ENCODE data around the gene RAB37.

RAB37 gene

DNA sequence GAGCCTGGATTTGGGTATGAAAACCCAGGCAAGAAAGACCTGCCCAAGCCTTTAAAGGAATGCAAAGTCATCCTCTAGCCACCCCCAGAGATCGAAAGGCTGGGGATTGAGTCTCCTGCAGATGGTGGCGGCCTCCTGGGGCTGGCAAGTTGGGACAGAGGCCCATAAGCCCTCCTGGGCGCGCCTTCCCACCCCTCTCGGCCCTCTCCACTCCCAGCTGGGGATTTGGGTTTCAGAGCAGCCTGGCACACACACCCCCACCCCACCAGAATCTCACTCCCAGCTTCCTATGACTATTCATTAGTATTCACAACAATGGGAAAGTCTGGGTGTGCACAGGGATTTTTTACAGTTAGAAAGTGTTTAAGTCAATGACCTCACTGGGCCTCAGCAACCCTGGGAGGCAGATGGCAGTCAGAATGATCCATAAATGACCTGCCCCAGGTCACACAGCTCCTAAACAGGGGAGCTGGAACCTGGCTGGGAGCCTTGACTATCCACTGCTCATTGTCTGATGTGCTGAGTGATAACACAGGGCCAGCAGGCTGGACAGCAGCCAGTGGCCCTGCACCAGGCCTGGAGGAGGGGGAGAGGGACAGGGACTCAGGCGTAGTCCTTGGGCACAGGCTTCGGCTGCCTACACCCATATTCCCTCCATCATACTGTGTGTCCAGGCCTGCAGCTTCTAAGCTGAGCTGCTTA lies 23.5 kb downstream of the RAB37 start:
- DNase-seq (ENCODE audit: low spot score) = peak; percentile 60

DNA sequence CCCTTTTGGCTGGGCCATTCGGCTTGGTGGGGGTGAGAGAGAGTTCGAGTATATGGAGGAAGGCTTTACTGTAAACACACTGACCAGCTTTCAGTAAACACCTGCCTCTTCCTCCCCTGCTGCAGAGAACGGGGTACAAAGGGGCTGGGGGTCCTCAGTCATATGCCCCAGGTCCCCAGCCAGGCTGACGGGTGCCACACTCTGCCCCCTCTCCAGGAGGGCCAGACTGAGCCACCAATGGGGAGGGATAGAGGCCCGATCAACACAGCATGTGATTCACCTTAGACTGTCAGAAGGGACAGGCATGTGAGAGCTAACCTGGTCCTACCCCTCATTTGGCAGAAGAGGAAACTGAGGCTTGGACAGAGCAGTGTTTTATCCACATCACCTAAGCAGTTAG lies 24.4 kb downstream of the RAB37 start:
- DNase-seq (ENCODE audit: low spot score) = no peak

DNA sequence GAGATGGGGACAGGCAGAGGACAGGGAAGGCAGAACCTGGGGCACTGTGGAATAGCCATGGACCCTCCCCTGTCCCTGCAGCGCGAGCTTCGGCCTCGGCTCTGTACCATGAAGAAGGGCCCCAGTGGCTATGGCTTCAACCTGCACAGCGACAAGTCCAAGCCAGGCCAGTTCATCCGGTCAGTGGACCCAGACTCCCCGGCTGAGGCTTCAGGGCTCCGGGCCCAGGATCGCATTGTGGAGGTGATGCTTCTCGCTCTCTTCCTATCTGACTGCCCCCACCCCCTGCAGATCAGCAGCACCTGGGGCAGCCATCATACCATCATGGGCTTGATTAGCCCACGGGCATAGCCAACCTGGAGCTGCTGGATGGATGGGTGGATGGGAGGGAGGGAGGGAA lies 24.9 kb downstream of the RAB37 start:
- no peak for DNase-seq (ENCODE audit: low spot score)

DNA sequence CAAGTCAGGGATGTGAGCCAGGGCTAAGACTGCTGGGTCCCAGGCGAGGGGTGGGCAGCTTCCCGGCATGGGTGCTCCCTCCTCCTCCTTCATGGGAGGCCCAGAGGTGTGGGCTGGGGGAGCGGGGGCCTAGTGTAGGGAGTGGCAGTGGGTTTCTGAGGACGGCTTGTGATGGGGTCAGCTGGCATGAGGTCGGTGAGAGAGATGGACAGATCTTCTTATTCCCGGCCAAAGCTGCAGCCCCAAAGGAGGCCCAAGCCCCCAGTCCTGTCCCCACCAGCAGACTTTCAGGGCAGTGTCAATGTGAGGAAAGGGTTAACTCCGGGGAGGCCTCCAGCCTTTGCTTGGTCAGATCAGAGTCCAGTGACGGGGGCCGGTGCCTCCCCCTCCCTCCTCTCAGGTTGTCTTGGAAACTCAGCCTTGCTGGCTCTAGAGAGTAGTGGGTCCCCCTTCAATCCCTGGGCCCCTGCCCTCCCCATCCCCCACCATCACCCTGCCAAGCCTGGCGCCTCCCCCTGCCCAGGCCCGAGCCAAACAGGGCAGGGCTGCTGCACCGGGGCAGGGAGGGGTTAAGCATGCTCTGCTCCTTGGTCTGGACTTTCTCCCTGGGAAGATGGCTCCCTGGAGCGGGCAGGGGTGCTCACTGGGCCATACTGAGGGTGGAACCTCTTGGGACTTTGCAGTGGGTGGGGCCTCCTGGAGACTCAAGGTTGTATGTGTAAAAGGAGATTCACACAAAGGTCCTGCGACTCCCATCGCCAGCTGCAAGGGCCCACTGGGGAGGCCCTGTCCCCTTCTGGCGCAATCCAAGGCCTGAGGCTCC lies 26.7 kb downstream of the RAB37 start:
- DNase-seq (ENCODE audit: low spot score) = peak; percentile 79

DNA sequence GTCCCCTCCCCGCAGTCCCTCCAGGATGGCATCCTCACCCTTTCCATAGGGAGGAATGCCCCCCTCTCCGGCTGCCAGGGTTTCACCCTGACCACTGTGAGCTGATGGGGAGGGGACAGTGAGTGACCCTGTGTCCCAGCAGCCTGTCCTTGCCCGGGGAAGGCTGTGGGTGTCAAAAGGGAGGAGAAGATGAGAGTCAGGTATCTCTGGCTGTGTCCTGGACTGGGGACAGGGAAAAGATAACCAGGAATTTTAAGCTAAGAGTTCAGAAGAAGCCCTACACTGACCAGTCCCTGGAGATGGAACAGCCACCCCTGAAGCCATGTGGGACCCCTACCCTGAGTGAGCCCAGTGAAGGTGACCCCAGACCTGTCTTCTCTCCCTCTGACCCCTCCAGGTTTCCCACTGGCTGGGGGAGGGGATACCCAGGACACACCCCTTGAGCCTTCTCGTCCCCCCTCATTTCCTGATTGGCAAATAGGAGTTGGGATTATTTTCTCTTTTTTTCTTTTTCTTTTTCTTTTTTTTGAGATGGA lies 27.8 kb downstream of the RAB37 start:
- DNase-seq (ENCODE audit: low spot score) = no peak

DNA sequence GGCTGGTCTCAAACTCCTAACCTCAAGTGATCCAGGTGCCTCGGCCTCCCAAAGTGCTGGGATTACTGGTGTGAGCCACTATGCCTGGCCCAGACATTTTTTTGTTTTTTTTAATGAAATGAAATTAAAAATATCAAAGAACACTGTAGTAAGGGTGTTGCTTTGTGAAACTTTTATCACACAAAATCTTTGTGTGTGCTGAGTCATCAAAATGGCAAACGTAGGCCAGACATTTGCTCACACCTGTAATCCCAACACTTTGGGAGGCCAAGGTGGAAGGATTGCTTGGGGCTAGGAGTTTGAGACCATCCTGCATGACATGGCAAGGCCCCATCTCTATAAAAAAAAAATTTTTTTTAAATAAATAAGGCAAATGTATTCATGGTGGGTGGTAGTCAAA lies 29.4 kb downstream of the RAB37 start:
- no peak for DNase-seq (ENCODE audit: low spot score)

DNA sequence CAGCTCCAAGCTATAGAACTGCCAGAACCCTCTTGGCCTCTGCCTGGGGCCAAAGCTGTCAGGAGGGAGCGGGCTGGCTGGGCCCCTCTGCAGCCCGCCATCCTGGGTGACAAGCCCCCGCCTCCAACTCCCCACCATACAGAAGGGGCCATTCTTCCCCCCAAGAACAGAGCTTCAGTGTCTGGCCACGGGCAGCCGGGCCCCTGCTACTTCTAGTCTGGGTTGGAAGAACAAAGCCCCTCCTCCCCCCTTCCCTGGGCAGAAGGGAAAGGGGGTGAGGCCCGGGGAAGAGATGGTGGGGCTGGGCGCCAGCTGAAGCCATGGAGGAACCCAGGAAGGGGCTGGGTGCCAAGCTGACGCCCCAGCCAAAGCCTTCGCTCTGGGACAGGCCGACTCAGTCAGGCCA lies 30.1 kb downstream of the RAB37 start:
- no peak for DNase-seq (ENCODE audit: low spot score)

DNA sequence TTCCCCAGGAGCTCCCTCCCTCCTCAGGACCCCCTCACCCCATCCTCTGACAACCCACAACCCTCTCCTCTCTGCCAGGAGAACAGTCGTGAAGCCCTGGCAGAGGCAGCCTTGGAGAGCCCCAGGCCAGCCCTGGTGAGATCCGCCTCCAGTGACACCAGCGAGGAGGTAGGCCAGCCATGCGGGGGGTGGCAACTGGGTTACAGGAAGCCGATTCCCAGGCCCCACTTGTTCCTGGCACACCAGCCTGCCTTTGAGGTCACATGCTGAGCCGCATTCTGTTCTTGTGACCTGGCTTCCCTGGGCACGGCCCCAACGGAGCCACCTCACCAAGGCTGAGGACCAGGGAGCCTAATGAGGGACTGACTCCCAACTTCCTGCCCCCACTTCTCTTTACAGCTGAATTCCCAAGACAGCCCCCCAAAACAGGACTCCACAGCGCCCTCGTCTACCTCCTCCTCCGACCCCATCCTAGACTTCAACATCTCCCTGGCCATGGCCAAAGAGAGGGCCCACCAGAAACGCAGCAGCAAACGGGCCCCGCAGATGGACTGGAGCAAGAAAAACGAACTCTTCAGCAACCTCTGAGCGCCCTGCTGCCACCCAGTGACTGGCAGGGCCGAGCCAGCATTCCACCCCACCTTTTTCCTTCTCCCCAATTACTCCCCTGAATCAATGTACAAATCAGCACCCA lies 31.2 kb downstream of the RAB37 start:
- DNase-seq (ENCODE audit: low spot score) = no peak

DNA sequence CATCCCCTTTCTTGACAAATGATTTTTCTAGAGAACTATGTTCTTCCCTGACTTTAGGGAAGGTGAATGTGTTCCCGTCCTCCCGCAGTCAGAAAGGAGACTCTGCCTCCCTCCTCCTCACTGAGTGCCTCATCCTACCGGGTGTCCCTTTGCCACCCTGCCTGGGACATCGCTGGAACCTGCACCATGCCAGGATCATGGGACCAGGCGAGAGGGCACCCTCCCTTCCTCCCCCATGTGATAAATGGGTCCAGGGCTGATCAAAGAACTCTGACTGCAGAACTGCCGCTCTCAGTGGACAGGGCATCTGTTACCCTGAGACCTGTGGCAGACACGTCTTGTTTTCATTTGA lies 31.7 kb downstream of the RAB37 start:
- no peak for DNase-seq (ENCODE audit: low spot score)

DNA sequence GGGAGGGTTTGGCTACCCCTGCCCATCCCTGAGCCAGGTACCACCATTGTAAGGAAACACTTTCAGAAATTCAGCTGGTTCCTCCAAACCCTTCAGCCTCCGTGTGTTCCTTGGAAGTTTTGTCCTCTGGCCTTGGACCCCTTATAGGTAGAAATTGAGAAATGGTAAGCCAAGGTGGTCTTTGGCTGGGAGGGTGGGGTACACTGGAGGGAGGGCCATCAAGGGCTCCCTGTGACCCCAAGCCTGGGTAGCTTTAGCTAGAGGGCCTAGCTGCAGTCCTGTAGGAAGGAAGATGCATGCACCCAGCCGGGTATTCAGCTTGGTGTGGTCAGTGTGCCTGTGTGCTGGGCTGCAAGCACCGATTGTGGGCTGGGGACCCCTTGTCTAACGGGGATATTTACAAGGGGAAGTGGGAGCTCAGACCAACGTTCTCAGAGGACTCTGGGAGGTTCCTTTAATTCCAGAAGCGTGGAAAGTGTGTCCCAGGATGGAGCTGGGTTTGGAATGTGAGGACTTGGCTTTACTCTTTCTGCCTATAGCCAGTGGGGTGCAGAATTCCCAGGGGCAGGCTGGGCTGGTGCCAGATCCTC lies 32.3 kb downstream of the RAB37 start:
- no peak for DNase-seq (ENCODE audit: low spot score)

DNA sequence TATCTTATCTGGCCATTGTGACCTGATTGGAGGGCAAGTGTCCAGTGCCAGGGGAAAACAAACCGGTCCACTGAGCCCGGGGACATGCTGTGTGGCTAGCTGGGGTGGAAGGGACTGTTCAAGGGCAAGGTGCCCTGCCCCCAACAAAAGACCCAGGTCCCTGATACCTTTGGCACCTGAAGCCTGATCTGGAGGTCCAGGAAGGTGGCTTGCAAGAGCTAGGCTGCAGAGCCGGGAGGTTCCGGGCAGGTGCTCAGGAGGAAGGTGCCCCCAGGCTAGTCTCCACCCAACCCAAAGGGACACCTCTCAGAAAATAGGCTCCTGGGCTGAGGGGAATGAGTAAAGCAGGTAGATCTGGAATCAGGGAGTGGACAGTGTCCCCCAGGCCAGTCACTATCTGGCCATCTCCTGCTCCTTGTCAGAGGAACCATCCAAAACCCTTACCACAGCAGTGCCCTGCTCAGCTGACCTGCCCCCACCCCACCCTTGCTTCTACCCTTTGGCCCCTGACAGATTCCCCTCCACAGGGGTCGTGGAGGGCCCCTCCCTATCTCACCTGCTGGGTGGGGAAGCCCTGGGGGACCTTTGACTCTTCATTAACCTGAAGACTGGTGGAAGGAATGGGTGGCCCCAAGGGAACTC lies 32.9 kb downstream of the RAB37 start:
- DNase-seq (ENCODE audit: low spot score) = no peak

DNA sequence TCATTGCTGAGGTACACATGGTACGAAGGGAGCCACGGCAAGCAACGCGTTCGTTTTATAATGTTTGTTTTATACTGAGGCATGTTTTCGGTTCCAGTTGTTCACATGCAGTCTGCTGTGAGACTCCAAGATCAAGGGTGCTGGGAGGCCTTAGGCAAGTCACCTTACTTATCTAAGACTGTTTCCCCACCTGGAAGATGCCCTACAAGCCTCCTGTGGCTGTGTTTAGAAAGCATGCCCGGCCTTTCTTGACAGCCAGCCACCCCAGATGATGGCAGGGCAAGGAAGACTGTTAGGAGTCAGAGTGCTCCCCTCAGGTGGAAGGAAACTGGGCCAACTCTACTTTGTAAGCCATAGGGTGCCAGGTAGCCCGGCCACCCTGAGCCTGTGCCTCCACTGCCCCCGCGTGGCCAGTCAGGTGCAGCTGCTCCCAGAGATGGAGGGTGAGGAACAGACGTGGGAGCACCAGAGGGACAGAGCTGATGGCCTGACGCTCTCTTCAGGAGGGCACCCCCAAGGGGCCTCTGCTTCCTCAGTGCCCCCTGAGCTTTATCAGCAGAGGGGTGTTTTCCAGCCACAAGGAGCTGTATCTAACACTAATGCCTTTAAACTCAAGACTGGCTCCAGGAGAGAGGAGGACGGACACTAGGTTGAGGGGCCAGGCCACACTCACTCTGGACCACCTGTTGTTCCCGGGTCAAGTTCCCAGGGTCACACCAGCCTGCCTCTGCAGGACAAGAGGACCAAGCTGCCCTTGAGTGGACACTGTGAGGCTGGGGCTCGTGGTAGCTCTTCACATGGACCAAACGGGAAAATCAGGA lies 33.7 kb downstream of the RAB37 start:
- peak; percentile 63 for DNase-seq (ENCODE audit: low spot score)

DNA sequence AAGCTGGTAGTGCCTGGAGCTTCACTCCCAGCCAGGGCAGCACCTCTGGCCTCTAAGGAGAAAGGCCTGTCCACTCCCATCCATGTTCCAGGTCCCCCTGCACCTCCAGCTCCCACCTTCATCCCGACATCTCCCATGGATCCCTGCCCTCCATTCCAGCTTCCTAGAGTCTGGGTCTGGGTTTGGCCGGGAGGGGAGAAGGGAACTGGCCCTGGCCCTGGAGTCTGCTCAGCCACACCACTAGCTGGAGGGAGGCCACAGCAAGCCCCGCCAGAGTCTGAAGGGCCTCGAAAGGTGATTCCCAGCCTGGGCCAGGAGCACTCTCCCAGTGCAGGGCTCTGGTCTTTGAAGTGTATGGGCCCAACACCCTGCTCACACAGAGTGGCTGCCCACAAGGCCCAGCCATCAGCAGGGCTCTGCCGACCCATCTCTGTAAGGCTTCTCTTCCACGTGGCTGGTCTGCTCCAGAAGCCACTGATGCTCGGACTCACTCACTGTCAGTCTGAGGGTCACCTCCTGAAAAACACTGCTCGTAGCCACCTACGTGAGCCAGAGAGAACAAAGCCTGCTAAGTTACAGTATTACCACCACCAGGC lies 34.4 kb downstream of the RAB37 start:
- DNase-seq (ENCODE audit: low spot score) = no peak

DNA sequence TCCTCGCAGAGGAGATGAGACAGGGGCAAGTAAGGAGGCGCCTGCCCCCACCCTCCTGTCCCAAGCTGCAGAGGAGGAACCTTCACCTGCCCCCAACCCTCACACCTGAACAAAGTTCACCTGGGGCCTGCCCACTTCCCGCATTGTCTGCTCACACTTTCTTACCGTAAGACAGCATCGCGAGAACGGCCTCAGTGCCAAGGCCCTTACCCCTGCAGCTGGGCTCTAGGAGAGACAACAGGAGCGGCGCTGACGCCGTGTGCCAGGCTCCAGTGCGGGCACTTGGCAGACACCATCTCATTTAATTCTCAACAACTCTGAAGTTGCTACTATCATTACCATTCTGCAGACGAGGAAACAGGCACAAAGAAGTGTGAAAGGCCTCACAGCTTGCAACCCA lies 35.0 kb downstream of the RAB37 start:
- DNase-seq (ENCODE audit: low spot score) = no peak

DNA sequence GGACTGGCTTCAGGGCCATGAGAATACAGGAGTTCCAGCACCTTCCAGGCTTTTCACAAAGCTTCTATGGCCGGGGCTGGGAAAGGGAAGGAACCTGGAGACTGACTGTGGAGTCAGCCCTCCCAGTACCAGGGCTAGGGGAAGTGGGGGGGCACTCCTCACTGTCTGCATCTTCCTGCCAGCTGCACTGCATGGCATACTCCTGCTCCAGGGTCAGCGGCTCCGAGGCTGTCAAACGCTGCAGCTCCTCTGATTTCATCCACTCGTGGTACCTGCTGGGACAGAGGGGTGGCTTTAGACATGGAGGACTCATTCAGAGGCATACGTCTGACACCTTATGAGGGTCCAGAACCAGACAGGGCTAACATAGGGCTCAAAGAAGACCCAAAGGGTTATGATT lies 36.4 kb downstream of the RAB37 start:
- DNase-seq (ENCODE audit: low spot score) = no peak

DNA sequence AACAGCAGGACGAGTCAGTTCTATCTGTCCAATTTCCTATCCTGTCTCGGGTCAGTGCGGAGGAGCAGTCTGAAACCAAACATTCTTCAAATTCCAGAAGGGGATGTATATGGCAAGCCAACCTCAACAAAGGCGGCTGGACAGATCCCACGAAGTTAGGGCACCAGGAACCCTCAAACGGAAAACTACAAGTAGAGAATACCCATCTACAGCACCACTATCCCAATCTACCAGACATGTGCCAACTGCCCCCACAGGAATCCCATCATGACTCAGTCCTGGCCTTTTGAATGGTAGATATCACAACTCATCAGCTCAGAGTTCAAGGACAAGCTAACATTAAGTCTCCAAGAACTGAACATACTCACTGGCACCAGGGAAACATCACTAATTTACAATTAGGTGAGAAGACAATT lies 36.8 kb downstream of the RAB37 start:
- DNase-seq (ENCODE audit: low spot score) = no peak

DNA sequence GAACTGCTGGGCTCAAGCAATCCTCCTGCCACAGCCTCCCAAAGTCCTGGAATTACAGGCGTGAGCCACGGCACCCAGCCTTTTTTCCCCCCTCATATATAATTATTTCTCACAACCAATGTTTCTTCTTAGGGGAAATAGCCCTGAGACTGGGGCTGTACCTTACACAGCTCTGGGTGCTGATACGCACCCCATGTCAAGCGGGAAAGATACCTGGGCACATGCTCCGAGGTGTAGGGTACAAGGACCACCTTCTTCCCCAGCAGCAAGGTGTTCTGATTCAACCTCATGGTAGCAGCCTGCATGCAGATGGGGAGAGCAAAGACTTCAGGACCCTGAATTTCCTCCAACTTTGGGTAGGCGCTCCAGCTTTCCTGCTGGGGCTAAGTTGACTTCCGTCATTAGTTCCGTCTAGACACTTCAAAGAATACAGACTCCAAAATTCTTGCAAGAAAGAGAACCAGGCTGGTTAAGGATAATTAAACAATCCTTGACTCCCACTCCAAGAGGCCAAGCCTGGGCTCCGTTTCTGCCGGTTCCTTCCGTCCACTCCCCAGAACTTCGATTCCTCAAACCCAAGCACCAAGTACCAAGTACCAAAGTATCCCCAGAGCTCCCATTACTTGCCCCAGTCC lies 38.5 kb downstream of the RAB37 start:
- DNase-seq (ENCODE audit: low spot score) = no peak

DNA sequence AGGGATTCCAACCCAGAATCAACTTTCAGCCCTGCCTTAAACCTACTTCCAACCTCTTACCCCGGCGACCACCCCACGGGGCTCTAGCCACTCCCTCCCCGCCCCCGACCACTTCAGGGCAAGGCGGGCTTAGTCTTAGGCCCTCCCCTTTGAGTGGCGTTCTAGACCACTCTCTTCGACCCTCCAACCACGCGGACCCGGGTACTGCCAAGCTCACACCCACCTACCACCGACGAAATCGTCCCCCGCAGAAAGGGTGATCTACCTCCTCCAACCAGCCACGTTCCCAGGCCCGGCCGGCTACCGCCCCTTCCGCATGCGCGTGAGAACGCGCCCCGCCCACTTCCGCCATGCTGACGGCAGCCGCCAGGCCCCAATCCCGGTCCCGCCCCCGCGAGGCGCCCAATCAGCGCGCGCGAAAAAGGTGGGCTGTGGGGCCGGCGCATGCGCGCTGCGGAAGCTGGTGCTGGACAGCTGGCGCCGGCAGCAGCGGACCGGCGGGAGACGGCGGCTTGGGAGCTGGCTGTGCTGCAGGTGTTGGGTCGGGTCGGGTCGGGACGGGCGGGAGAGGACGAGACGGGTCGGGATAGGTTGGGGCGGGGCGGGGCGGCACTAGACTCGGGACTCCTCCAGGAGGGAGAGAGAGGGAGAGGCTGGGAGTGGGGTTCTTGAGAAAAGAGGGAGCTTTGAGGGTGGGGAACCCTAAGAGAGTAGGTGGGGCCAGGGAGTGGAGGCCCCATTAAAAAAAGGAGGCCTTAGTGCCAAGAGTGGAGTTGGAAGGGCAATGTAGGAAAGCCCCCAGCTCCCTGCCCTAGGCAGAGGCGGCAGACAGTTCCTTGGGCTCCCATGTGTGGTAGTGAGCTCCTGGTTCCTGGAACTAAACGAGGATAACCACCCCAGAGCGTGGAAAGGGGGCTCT lies 39.2 kb downstream of the RAB37 start, which contains the start of gene NAT9:
Gene NAT9 (minus strand): TSS at position 302 of the 919 bp plus-strand sequence. CDS start 647 bp downstream, outside the sequence.
- DNase-seq (ENCODE audit: low spot score) = peak; percentile 97
